Kidney (tissue), 14 donors: ENCODE measurements around the gene GAPDH. TPM values are rescaled to one million over a fixed set of nuclear protein-coding genes. Genes with fewer than 3 reads are reported as not detected.
"Not testable (repeated sequence)": the region's sequence is repeated elsewhere in the genome, so short reads cannot be mapped to it uniquely, and the experiment has no call there.

Source experiments
- DNase-seq, 5 donors: peaks; one replicate each; pipeline ENCODE4 v3.0.0-alpha.2; 2013 to 2020
- FAIRE-seq: peaks from 2 replicates; lab custom pipeline; 2012; peaks lifted over from hg19 to GRCh38; lab: Jason Lieb, UNC
- H3K27ac ChIP-seq, 2 donors: one replicate each; pipeline ENCODE4 v1.7.0; 2013; ENCODE audit warnings: low read depth in 2 of 2, low read length in 2 of 2, inconsistent platforms in 1 of 2
- H3K27me3 ChIP-seq: one replicate; pipeline ENCODE4 v1.7.1; 2013; ENCODE audit warnings: low read length, inconsistent platforms; ENCODE audit not compliant: control insufficient read depth, insufficient read depth
- H3K36me3 ChIP-seq, 3 donors: one replicate each; pipeline versions ENCODE4 v1.7.0 to v1.7.1; 2013; ENCODE audit warnings: low read length in 3 of 3, control low read depth in 1 of 3, inconsistent platforms in 1 of 3; ENCODE audit not compliant: insufficient read depth in 3 of 3, control insufficient read depth in 2 of 3
- H3K4me1 ChIP-seq, 3 donors: one replicate each; pipeline versions ENCODE4 v1.7.0 to v1.7.1; 2013; ENCODE audit warnings: low read length in 3 of 3, inconsistent platforms in 1 of 3, low read depth in 1 of 3; ENCODE audit not compliant: control insufficient read depth in 2 of 3, insufficient read depth in 2 of 3
- H3K4me3 ChIP-seq, 3 donors: one replicate each; pipeline versions ENCODE4 v1.7.0 to v1.8.1; 2013; ENCODE audit warnings: low read length in 3 of 3, control low read depth in 1 of 3, inconsistent platforms in 1 of 3
- H3K9ac ChIP-seq, 3 donors: one replicate each; pipeline versions ENCODE4 v1.7.0 to v1.7.1; 2013; ENCODE audit warnings: low read length in 3 of 3, control low read depth in 1 of 3, inconsistent platforms in 1 of 3
- H3K9me3 ChIP-seq, 3 donors: one replicate each; pipeline versions ENCODE4 v1.7.0 to v1.7.1; 2013; ENCODE audit warnings: low read length in 3 of 3, control low read depth in 1 of 3, inconsistent platforms in 1 of 3; ENCODE audit not compliant: control insufficient read depth in 2 of 3, insufficient read depth in 1 of 3
- CTCF ChIP-seq: IDR thresholded peaks from 3 replicates; pipeline ENCODE4 v1.5.1; 2012; ENCODE audit warnings: mild to moderate bottlenecking, moderate library complexity, borderline replicate concordance; ENCODE audit not compliant: insufficient read depth; ENCODE audit errors: extremely low read depth
- intact Hi-C: fragments of 100-400 bp; cut with DNase I; formaldehyde crosslinking; loops from one replicate; pipeline ENCODE4 v1.11.1; 2022
- polyA plus RNA-seq: library from polyadenylated mRNA; stranded (reverse); fragments of 350-450 nt; fragmentation: Illumina TruSeq; extraction: RNeasy Lipid Tissue Mini Kit (QIAGEN cat#74804); gene quantifications from one replicate; pipeline ENCODE4 v1.2.3, GENCODE V29; 2014; ENCODE audit warnings: low read depth, low replicate concordance; ENCODE audit not compliant: insufficient read depth
- total RNA-seq: library from RNA; stranded (reverse); fragmentation: NEBNext Ultra II Directional; extraction: Animal tissue kit (Norgen Biotek cat#: 25700); gene quantifications from one replicate; pipeline ENCODE4 v1.2.1, GENCODE V29; 2021
- donor health status: control.
- donor health status: control.
- donor health status: control.
- donor health status: control.
- donor health status: control.
- donor health status: DM: yes; HTN: yes; CAD: no.
- donor health status: Normal renal cell carcinoma (clear cell type).

GAPDH gene
- total and polyA plus RNA-seq, 2 donors from 2014 or later = 1,501 to 4,871 TPM

GRCh38 chr12:6556857-6557256 lies 22.5 kb downstream of the GAPDH start:
- intact Hi-C loops = no loop called here
- DNase-seq = peak in 1 of 5 donors; percentile 49

DNA sequence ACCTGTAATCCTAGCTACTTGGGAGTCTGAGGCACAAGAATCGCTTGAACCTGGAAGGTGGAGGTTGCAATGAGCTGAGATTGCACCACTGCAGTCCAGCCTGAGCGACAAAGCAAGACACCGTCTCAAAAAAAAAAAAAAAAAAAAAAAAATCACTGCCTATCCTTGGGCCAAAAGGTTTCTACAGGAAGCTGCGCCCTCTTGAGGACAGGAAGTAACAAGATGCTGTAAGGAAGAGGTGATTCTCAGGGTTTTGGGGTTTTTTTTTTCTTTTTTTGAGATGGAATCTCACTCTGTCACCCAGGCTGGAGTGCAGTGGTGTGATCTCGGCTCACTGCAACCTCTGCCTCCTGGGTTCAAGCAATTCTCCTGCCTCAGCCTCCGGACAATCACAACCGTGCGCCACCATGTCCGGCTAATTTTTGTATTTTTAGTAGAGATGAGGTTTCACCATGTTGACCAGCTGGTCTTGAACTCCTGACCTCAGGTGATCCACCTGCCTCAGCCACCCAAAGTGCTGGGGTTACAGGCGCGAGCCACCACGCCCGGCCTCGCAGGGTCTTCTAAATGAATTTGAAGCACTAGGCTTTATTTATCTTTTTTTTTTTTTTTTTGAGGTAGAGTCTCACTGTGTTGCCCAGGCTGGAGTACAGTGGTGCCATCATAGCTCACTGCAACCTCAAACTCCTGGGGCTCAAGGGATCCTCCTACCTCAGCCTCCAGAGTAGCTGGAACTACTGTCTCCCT lies 23.9 kb downstream of the GAPDH start:
- Histone ChIP-seq H3K4me1 (peaks cover 0 to 19% (median 12%) of the 10 kb centered on the region in 3 donors), H3K36me3 (peaks cover 14 to 45% (median 24%) of the 10 kb centered on the region in 3 donors)
- peak; percentile 25 for TF ChIP-seq CTCF
- H3K9me3 ChIP-seq, FAIRE-seq, H3K9ac ChIP-seq, H3K4me3 ChIP-seq, intact Hi-C loops, H3K27ac ChIP-seq, H3K27me3 ChIP-seq: not testable (repeated sequence)
- peak in 2 of 5 donors; percentile 52 to 68 for DNase-seq

More at GRCh38 chr12:6556857-6557256, 22.5 kb downstream of the GAPDH start:
- Histone ChIP-seq H3K27me3 (no peaks in the 10 kb centered on the region), H3K27ac (no peak overlapping the region), H3K9ac (no peak overlapping the region), H3K9me3 (no peaks in the 10 kb centered on the region), H3K36me3 (peaks cover 12 to 32% (median 23%) of the 10 kb centered on the region in 3 donors), H3K4me1 (peaks cover 0 to 23% (median 15%) of the 10 kb centered on the region in 3 donors), H3K4me3 (no peak overlapping the region)
- no peak for FAIRE-seq
- no peak for TF ChIP-seq CTCF

DNA sequence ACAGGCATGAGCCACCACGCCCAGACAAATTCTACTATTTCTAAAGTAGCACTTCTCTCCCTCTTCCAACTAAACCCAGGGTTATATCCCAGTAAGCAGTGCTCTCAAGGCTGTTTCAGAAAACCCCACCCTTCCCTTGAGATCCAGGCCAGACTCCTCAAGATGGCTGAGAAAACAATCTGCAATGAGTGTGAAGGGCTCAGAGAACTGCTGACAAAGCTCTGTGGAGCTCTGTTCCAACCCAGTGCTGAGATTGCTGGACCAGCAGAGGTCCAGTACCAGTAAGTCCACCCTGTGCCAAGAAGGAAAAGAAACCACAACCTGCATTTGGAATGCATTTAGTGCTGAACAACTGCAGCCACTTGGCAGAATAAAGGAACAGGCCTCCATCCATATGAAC lies 25.2 kb downstream of the GAPDH start:
- H3K27me3 ChIP-seq = no peaks in the 10 kb centered on the region
- FAIRE-seq = no peak
- TF ChIP-seq CTCF = no peak
- peaks cover 14 to 49% (median 24%) of the 10 kb centered on the region in 3 donors for H3K36me3 ChIP-seq
- H3K27ac ChIP-seq = no peak overlapping the region
- peak in 1 of 5 donors; percentile 0 for DNase-seq
- no peak overlapping the region for H3K9ac ChIP-seq
- no peaks in the 10 kb centered on the region for H3K9me3 ChIP-seq
- no peak overlapping the region for H3K4me3 ChIP-seq
- H3K4me1 ChIP-seq = peaks cover 0 to 8% (median 4%) of the 10 kb centered on the region in 3 donors
- intact Hi-C loops = no loop called here
